H1 (cell line): ENCODE results near the gene CYGB. TPM values are rescaled to one million over a fixed set of nuclear protein-coding genes. Genes with fewer than 3 reads are reported as not detected.

Experiments
- CTCF ChIA-PET: fragments of 300-600 bp; sonication (Branson Sonifier 250); formaldehyde crosslinking; loops from one replicate; lab custom pipeline; 2021; ENCODE audit not compliant: partially characterized antibody; lab: Charles Lee
- POLR2A ChIA-PET: fragments of 300-600 bp; sonication (Branson Sonifier 250); formaldehyde crosslinking; loops from one replicate; lab custom pipeline; 2021; ENCODE audit warnings: inconsistent platforms; ENCODE audit not compliant: partially characterized antibody; lab: Charles Lee
- DNase-seq, 2 experiments: peaks; one replicate each; pipeline versions ENCODE4 v3.0.0 to v3.0.0-alpha.2; 2010 to 2022; ENCODE audit warnings: low spot score in 2 of 2, low read depth in 1 of 2, mixed read lengths in 1 of 2
- FAIRE-seq: peaks from 2 replicates; lab custom pipeline; 2011; peaks lifted over from hg19 to GRCh38; lab: Jason Lieb, UNC
- H2AFZ ChIP-seq: 2 replicates; pipeline ENCODE4 v1.8.1; 2012; ENCODE audit warnings: low read length, inconsistent platforms
- H2AK5ac ChIP-seq: 2 replicates; pipeline ENCODE4 v1.6.1; 2013; ENCODE audit warnings: low read depth, low read length
- H2BK120ac ChIP-seq: replicated peaks from 2 replicates; pipeline ENCODE3; 2013; ENCODE audit warnings: low read depth, low read length, inconsistent platforms
- H2BK12ac ChIP-seq: 2 replicates; pipeline ENCODE4 v1.6.1; 2013; ENCODE audit warnings: low read depth, low read length
- H2BK15ac ChIP-seq: 2 replicates; pipeline ENCODE4 v1.6.1; 2013; ENCODE audit warnings: low read length
- H2BK20ac ChIP-seq: 2 replicates; pipeline ENCODE4 v1.6.1; 2013; ENCODE audit warnings: low read length
- H2BK5ac ChIP-seq: 2 replicates; pipeline ENCODE4 v1.6.1; 2013; ENCODE audit warnings: low read depth, low read length
- H3K14ac ChIP-seq: 2 replicates; pipeline ENCODE4 v1.6.1; 2013; ENCODE audit warnings: inconsistent platforms; ENCODE audit not compliant: insufficient read length
- H3K18ac ChIP-seq: 2 replicates; pipeline ENCODE4 v1.6.1; 2013; ENCODE audit warnings: low read length; ENCODE audit errors: extremely low read depth
- H3K23ac ChIP-seq: 2 replicates; pipeline ENCODE4 v1.6.1; 2013; ENCODE audit warnings: inconsistent platforms; ENCODE audit not compliant: insufficient read length
- H3K23me2 ChIP-seq: 2 replicates; pipeline ENCODE4 v1.6.1; 2013; ENCODE audit warnings: low read depth, low read length
- H3K27ac ChIP-seq: 2 replicates; pipeline ENCODE4 v1.6.1; 2011; ENCODE audit warnings: low read depth, low read length, inconsistent platforms
- H3K27me3 ChIP-seq, 4 experiments: replicated peaks in 1 of 4; 1 replicate in 1 of 4; 2 replicates in 3 of 4; pipeline versions ENCODE4 v1.6.1 to v1.8.1; 2011 to 2013; ENCODE audit warnings: low read length in 3 of 4, mild to moderate bottlenecking in 3 of 4, inconsistent platforms in 2 of 4, mixed read lengths in 2 of 4, moderate library complexity in 1 of 4; ENCODE audit not compliant: control insufficient read depth in 3 of 4, insufficient read depth in 3 of 4; ENCODE audit errors: extremely low read depth in 1 of 4
- H3K36me3 ChIP-seq, 4 experiments: 2 replicates each; pipeline versions ENCODE4 v1.6.1 to v1.8.1; 2011 to 2013; ENCODE audit warnings: mild to moderate bottlenecking in 4 of 4, low read length in 3 of 4, moderate library complexity in 2 of 4, control low read depth in 1 of 4, inconsistent platforms in 1 of 4; ENCODE audit not compliant: insufficient read depth in 4 of 4, control insufficient read depth in 2 of 4
- H3K4ac ChIP-seq: replicated peaks from 2 replicates; pipeline ENCODE3; 2013; ENCODE audit warnings: low read length, low read depth, mixed read lengths, inconsistent platforms; ENCODE audit not compliant: insufficient read length
- H3K4me1 ChIP-seq, 4 experiments: replicated peaks in 1 of 4; 1 replicate in 1 of 4; 2 replicates in 3 of 4; pipeline versions ENCODE4 v1.6.1 to v1.8.1; 2011 to 2013; ENCODE audit warnings: low read length in 3 of 4, inconsistent platforms in 2 of 4, mixed read lengths in 1 of 4; ENCODE audit not compliant: insufficient read depth in 4 of 4, control insufficient read depth in 3 of 4
- H3K4me2 ChIP-seq, 2 experiments: 2 replicates each; pipeline versions ENCODE4 v1.6.1 to v1.8.1; 2011 to 2013; ENCODE audit warnings: low read depth in 2 of 2, low read length in 2 of 2, control low read depth in 1 of 2, inconsistent platforms in 1 of 2, mild to moderate bottlenecking in 1 of 2; ENCODE audit not compliant: insufficient read depth in 1 of 2
- H3K4me3 ChIP-seq, 4 experiments: fragments of 200-600, 300-600 bp in 1 of 4; sonication (generic), shearing (Covaris generic), sonication (Bioruptor Twin) in 1 of 4; 2 replicates each; pipeline versions ENCODE4 v1.5.1 to v1.8.1; 2011 to 2016; ENCODE audit warnings: low read length in 4 of 4, low read depth in 3 of 4, control low read depth in 2 of 4, inconsistent platforms in 2 of 4, mild to moderate bottlenecking in 2 of 4, mixed read lengths in 1 of 4, moderate library complexity in 1 of 4; ENCODE audit not compliant: insufficient read depth in 2 of 4; ENCODE audit errors: extremely low read depth in 1 of 4
- H3K56ac ChIP-seq: replicated peaks from 2 replicates; pipeline ENCODE3; 2013; ENCODE audit warnings: low read depth, mild to moderate bottlenecking, mixed read lengths, low read length, inconsistent platforms; ENCODE audit not compliant: insufficient read length
- H3K79me1 ChIP-seq: 2 replicates; pipeline ENCODE4 v1.6.1; 2013; ENCODE audit warnings: low read depth, low read length, control low read depth
- H3K79me2 ChIP-seq, 2 experiments: 2 replicates each; pipeline versions ENCODE4 v1.6.1 to v1.8.1; 2012 to 2013; ENCODE audit warnings: low read length in 2 of 2, mild to moderate bottlenecking in 2 of 2, inconsistent platforms in 1 of 2; ENCODE audit not compliant: insufficient read depth in 2 of 2, control insufficient read depth in 1 of 2
- H3K9ac ChIP-seq, 4 experiments: replicated peaks in 1 of 4; 1 replicate in 1 of 4; 2 replicates in 3 of 4; pipeline versions ENCODE4 v1.6.1 to v1.8.1; 2011 to 2013; ENCODE audit warnings: low read depth in 3 of 4, low read length in 3 of 4, control low read depth in 2 of 4, mild to moderate bottlenecking in 2 of 4, moderate library complexity in 2 of 4, inconsistent platforms in 1 of 4; ENCODE audit errors: extremely low read depth in 1 of 4
- H3K9me3 ChIP-seq, 2 experiments: 2 replicates each; pipeline versions ENCODE4 v1.6.1 to v1.8.1; 2012 to 2013; ENCODE audit warnings: mild to moderate bottlenecking in 2 of 2, moderate library complexity in 2 of 2, control low read depth in 1 of 2, inconsistent platforms in 1 of 2, low read depth in 1 of 2, low read length in 1 of 2, mixed read lengths in 1 of 2; ENCODE audit not compliant: insufficient read depth in 2 of 2
- H4K20me1 ChIP-seq, 2 experiments: replicated peaks in 1 of 2; 2 replicates each; pipeline versions ENCODE3 to v1.8.1; 2011 to 2013; ENCODE audit warnings: inconsistent platforms in 2 of 2, low read length in 2 of 2, mild to moderate bottlenecking in 1 of 2; ENCODE audit not compliant: insufficient read depth in 2 of 2, control insufficient read depth in 1 of 2
- H4K5ac ChIP-seq: 2 replicates; pipeline ENCODE4 v1.6.1; 2013; ENCODE audit warnings: low read length, low read depth, mixed read lengths, inconsistent platforms; ENCODE audit not compliant: insufficient read length
- H4K8ac ChIP-seq: 2 replicates; pipeline ENCODE4 v1.8.0; 2013; ENCODE audit warnings: mild to moderate bottlenecking, moderate library complexity, low read length, inconsistent platforms; ENCODE audit not compliant: insufficient read depth; ENCODE audit errors: extremely low read depth
- H4K91ac ChIP-seq: replicated peaks from 2 replicates; pipeline ENCODE3; 2013; ENCODE audit warnings: low read length, mixed read lengths, inconsistent platforms; ENCODE audit not compliant: insufficient read length
- BRCA1 ChIP-seq: IDR thresholded peaks from 2 replicates; pipeline ENCODE4 v1.6.1; 2012; ENCODE audit warnings: low read depth, low read length, improper control_type of control experiment
- CEBPB ChIP-seq: IDR thresholded peaks from 2 replicates; pipeline ENCODE4 v1.6.1; 2012; ENCODE audit warnings: low read depth, low read length
- CHD2 ChIP-seq: IDR thresholded peaks from 2 replicates; pipeline ENCODE4 v1.6.1; 2012; ENCODE audit warnings: low read length, improper control_type of control experiment
- NANOG ChIP-seq: IDR thresholded peaks from 2 replicates; pipeline ENCODE4 v1.6.1; 2011; ENCODE audit warnings: low read length, low read depth, mild to moderate bottlenecking, inconsistent platforms; ENCODE audit not compliant: insufficient read depth, poor library complexity, severe bottlenecking
- WGBS, 2 experiments: shearing (Covaris generic) in 1 of 2; methylation state at CpG; one replicate each; pipeline versions ENCODE4 v1.1.6 to v1.1.7; 2013 to 2015; ENCODE audit warnings: low lambda C conversion rate in 2 of 2, mixed read lengths in 2 of 2, inconsistent platforms in 1 of 2, low coverage in 1 of 2, missing lambda C conversion rate in 1 of 2; ENCODE audit not compliant: insufficient replicate concordance in 2 of 2, insufficient coverage in 1 of 2, insufficient read length in 1 of 2; ENCODE audit errors: extremely low coverage in 1 of 2, missing lambda C conversion rate in 1 of 2; 5-methylcytosine and 5-hydroxymethylcytosine counted together
- polyA plus RNA-seq, 7 experiments: library from polyadenylated mRNA; depleted of rRNA in 3 of 7; stranded (reverse) in 5 of 7; unstranded in 2 of 7; fragments of >200 nt in 5 of 7; fragments of 200-250 nt in 2 of 7; gene quantifications; 1 replicate in 5 of 7; 2 replicates in 1 of 7; 4 replicates in 1 of 7; pipeline versions ENCODE4 v1.2.1 to v1.2.3, GENCODE V29; 2011 to 2013; ENCODE audit warnings: missing spikeins in 2 of 7, mixed read lengths in 2 of 7
- total RNA-seq: library from RNA; stranded (reverse); fragmentation: NEBNext Ultra II Directional; extraction: Animal tissue kit (Norgen Biotek cat#: 25700); gene quantifications from 2 replicates; pipeline ENCODE4 v1.2.1, GENCODE V29; 2021

Gene CYGB
- total and polyA plus RNA-seq, 2 of the 8 experiments (the other 6 are each of a cell fraction or from before 2014, with no cell fraction given), result 2.7 to 3.7 TPM

DNA sequence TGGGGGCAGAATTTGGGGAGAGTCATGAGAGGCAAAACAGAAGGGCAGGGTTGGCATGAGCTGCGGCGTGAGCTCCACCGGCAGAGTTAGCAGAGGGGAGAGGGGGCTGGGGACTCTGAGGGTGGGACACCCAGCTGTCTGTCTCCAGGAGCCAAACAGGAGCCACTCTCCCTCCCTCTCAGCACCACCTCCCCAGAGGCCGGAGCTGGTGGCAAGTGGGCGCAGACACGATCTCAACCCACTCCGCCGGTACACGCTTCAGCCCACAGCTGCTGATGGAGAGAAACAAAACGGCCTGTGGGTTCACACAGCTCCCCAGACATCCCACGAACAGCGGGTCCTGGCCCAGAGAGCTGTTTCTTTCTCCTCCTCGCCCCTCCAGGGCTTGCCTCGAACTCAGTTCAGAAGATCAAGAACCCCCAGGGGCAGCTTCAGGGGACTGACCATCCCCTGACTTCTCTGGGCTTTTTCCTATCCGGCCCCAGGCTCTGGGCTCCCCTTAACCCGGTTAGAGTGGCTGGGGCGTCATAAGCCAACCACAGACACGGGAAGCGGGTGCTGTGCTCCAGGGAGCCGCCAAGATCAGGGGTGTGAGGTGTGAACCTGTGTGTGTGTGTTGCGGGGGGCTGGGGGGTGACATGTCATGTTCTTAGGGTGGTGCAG, 43.9 kb downstream of the CYGB start:
- peaks cover 9% of the 10 kb centered on the region for H3K79me1 ChIP-seq
- peaks cover 7 to 22% of the 10 kb centered on the region in 2 experiments for H4K20me1 ChIP-seq
- no peak overlapping the region; a peak in 1 of 7 replicates for H3K9ac ChIP-seq
- no peak overlapping the region for H3K4me3 ChIP-seq
- TF ChIP-seq CHD2 (no peak), NANOG (no peak), CEBPB (no peak), BRCA1 (no peak)
- no peak overlapping the region for H2BK20ac ChIP-seq
- 0 out of 2 replicates have a peak overlapping the region, but pooled peaks have one; percentile 66 for H2BK5ac ChIP-seq
- H4K5ac ChIP-seq, result no peak overlapping the region
- DNase-seq (no peak), FAIRE-seq (no peak)
- no peak overlapping the region for H3K4ac ChIP-seq
- H4K8ac ChIP-seq, result no peak overlapping the region
- no peaks in the 10 kb centered on the region; the same call in 1 of the 2 replicates for H3K23me2 ChIP-seq
- no peak overlapping the region for H2AK5ac ChIP-seq
- H3K9me3 ChIP-seq, result no peaks in the 10 kb centered on the region
- ChIA-PET POLR2A (interaction anchor here (1.0 to 1.5 kb wide), 4 partner anchors 13 to 86 kb away, joined by 3 to 6 read pairs (median 3); no protein-coding TSS in a partner anchor), CTCF (interaction anchor here (0.8 to 20.2 kb wide), 15 partner anchors 9 to 188 kb away, joined by 3 to 446 read pairs (median 4); partner anchors contain the start of gene AANAT)
- H3K36me3 ChIP-seq, result no peaks in the 10 kb centered on the region
- no peak overlapping the region for H2BK120ac ChIP-seq
- H3K23ac ChIP-seq, result no peak overlapping the region
- 94% methylated on average over 18 of the region's 21 CpGs; no CpG with 5 or more reads in 1 of the 2 experiments for WGBS, 2 experiments
- H2AFZ ChIP-seq, result no peak overlapping the region
- H3K4me1 ChIP-seq, result peaks cover 8 to 33% (median 25%) of the 10 kb centered on the region in 4 experiments
- no peak overlapping the region for H3K14ac ChIP-seq
- H3K18ac ChIP-seq, result no peak overlapping the region
- H3K27me3 ChIP-seq, result no peaks in the 10 kb centered on the region
- H4K91ac ChIP-seq, result peak overlapping the region; percentile 15
- no peak overlapping the region for H3K56ac ChIP-seq
- H3K4me2 ChIP-seq, result peak overlapping the region in 1 of 2 experiments; percentile 41; a peak in 1 of 4 replicates
- H3K27ac ChIP-seq, result no peak overlapping the region
- 0 out of 2 replicates have a peak overlapping the region, but pooled peaks have one; percentile 19 for H2BK15ac ChIP-seq
- no peaks in the 10 kb centered on the region; a peak in 1 of 4 replicates for H3K79me2 ChIP-seq
- H2BK12ac ChIP-seq, result peak overlapping the region; percentile 17; the same call in 1 of the 2 replicates
